ENCODE results near the gene TRAF1. TPM values are rescaled to one million over a fixed set of nuclear protein-coding genes. Genes with fewer than 3 reads are reported as not detected.

The TRAF1 gene
- total and polyA plus RNA-seq, 2 of the 13 experiments (the other 11 are each of a cell fraction or from before 2014, with no cell fraction given) = 0.44 to 1.0 TPM

DNA sequence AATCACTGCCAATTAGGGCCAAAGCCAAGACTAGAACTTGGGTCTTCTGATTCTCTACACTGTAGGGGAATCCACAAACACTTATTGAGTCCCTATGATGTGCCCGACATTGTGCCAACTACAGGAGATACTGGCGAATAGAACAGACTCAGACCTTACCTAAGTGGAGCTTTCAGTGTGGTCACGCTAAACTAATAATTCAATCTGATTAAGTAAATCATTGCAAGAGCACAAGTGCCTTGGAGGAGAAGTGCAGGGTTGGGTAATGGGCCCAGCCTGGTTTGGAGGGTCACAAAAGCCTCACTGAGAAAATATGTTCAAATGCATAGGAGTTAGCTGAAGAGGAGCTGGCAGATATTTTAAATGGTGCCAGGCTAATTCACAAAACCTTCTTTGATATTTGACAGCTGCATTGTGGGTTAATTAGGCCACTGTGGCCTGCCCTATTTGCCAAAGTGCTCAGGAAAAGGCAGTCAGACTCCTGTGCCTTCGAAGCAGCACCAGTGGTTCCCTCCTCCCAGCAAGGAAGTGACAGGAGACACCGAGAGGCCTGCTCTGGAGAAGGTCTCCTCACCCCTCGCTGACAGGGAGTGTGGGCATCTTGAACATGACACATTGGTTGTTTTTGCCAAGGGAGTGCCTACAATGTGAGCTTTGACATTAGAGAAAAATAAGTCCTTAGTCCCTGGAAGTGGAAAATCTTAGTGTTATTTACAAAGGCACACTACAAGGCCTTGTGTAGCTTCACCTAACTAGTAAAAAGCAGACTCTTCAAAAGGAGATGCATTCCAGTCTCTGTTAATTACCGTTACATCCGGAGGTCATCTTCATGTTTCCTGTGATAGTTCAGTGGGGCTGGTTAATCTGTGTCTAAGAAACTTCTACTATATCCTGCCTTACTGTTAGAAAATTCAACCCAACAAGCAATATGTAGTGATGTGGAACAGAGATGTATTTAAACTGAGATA, 24.1 kb upstream of the TRAF1 start:
- WGBS (ENCODE audit: low lambda C conversion rate) = 88% methylated on average over 8 of the region's 8 CpGs
- no peak overlapping the region for H3K9ac ChIP-seq (ENCODE audit: insufficient read depth, low read depth, low read length)
- CTCF ChIA-PET (ENCODE audit: low intra/inter-chr PET ratio, low total read pairs) = no interaction called here

More for the DNA sequence above, 24.1 kb upstream of the TRAF1 start:
- DNase-seq (ENCODE audit: low spot score) (no peak), ATAC-seq (no peak), FAIRE-seq (no peak)
- in situ Hi-C loops (cut with HindIII; ENCODE audit: extremely low pct_ligation_motif_present, low pct_unique_long_range_greater_than_20kb) (no loop called here), intact Hi-C loops (cut with micrococcal nuclease; ENCODE audit: unreplicated experiment) (no loop called here)
- TF ChIP-seq TBL1XR1 (IDR thresholded peaks at IDR 0.05; ENCODE audit: borderline replicate concordance, low read length, partially characterized antibody) (no peak), ZNF746 (CRISPR knock-in tag; IDR thresholded peaks at IDR 0.05) (no peak), SALL1 (CRISPR knock-in tag; IDR thresholded peaks at IDR 0.05) (no peak), ZSCAN22 (CRISPR knock-in tag; IDR thresholded peaks at IDR 0.05) (no peak), ZFP36L1 (CRISPR knock-in tag; IDR thresholded peaks at IDR 0.05) (no peak), NFKB2 (CRISPR knock-in tag; IDR thresholded peaks at IDR 0.05; ENCODE audit: borderline replicate concordance) (no peak), ZBTB7B (CRISPR knock-in tag; IDR thresholded peaks at IDR 0.05) (no peak), HDAC6 (IDR thresholded peaks at IDR 0.05; ENCODE audit: low read depth, low read length) (no peak), ZNF20 (CRISPR knock-in tag; IDR thresholded peaks at IDR 0.05) (no peak), NCOR1 (IDR thresholded peaks at IDR 0.05; ENCODE audit: borderline replicate concordance, low read length) (no peak), ZNF776 (CRISPR knock-in tag; IDR thresholded peaks at IDR 0.05) (no peak), ZFP36 (IDR thresholded peaks at IDR 0.05; ENCODE audit: borderline replicate concordance, low read depth, low read length, partially characterized antibody) (no peak), SNAI1 (CRISPR knock-in tag; IDR thresholded peaks at IDR 0.05; ENCODE audit: borderline replicate concordance) (no peak)
- TF ChIP-seq, protein P1, sequence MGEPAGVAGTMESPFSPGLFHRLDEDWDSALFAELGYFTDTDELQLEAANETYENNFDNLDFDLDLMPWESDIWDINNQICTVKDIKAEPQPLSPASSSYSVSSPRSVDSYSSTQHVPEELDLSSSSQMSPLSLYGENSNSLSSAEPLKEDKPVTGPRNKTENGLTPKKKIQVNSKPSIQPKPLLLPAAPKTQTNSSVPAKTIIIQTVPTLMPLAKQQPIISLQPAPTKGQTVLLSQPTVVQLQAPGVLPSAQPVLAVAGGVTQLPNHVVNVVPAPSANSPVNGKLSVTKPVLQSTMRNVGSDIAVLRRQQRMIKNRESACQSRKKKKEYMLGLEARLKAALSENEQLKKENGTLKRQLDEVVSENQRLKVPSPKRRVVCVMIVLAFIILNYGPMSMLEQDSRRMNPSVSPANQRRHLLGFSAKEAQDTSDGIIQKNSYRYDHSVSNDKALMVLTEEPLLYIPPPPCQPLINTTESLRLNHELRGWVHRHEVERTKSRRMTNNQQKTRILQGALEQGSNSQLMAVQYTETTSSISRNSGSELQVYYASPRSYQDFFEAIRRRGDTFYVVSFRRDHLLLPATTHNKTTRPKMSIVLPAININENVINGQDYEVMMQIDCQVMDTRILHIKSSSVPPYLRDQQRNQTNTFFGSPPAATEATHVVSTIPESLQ (CRISPR knock-in tag; conservative IDR thresholded peaks at IDR 0.05) = no peak
- TF ChIP-seq, protein P2, sequence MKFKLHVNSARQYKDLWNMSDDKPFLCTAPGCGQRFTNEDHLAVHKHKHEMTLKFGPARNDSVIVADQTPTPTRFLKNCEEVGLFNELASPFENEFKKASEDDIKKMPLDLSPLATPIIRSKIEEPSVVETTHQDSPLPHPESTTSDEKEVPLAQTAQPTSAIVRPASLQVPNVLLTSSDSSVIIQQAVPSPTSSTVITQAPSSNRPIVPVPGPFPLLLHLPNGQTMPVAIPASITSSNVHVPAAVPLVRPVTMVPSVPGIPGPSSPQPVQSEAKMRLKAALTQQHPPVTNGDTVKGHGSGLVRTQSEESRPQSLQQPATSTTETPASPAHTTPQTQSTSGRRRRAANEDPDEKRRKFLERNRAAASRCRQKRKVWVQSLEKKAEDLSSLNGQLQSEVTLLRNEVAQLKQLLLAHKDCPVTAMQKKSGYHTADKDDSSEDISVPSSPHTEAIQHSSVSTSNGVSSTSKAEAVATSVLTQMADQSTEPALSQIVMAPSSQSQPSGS (CRISPR knock-in tag; IDR thresholded peaks at IDR 0.05) = no peak
- TF ChIP-seq, protein P3, sequence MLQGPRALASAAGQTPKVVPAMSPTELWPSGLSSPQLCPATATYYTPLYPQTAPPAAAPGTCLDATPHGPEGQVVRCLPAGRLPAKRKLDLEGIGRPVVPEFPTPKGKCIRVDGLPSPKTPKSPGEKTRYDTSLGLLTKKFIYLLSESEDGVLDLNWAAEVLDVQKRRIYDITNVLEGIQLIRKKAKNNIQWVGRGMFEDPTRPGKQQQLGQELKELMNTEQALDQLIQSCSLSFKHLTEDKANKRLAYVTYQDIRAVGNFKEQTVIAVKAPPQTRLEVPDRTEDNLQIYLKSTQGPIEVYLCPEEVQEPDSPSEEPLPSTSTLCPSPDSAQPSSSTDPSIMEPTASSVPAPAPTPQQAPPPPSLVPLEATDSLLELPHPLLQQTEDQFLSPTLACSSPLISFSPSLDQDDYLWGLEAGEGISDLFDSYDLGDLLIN (CRISPR knock-in tag; IDR thresholded peaks at IDR 0.05; ENCODE audit: borderline replicate concordance) = no peak
- TF ChIP-seq, protein P4, sequence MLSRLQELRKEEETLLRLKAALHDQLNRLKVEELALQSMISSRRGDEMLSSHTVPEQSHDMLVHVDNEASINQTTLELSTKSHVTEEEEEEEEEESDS (CRISPR knock-in tag; IDR thresholded peaks at IDR 0.05; ENCODE audit: borderline replicate concordance) = no peak
- Histone ChIP-seq H3K4me1 (ENCODE audit: insufficient read depth, low read length) (no peaks in the 10 kb centered on the region), H4K20me1 (ENCODE audit: insufficient read depth, low read length) (no peaks in the 10 kb centered on the region), H3K27ac (ENCODE audit: extremely low read length, insufficient read depth, low read length) (no peak overlapping the region), H3K4me2 (ENCODE audit: low read depth, low read length) (no peak overlapping the region), H2AFZ (ENCODE audit: low read length) (no peak overlapping the region), H3K4me3 (replicated peaks in 1 of 3; ENCODE audit: insufficient read depth in 1 of 3, low read depth in 2 of 3, low read length in 3 of 3) (no peak overlapping the region), H3K27me3 (ENCODE audit: control insufficient read depth in 1 of 2, insufficient read depth in 2 of 2, low read length in 2 of 2) (no peaks in the 10 kb centered on the region), H3K9me3 (ENCODE audit: low read length) (no peaks in the 10 kb centered on the region), H3K79me2 (ENCODE audit: insufficient read depth, low read length) (no peaks in the 10 kb centered on the region), H3K36me3 (replicated peaks in 1 of 2; ENCODE audit: control insufficient read depth in 1 of 2, insufficient read depth in 2 of 2, low read length in 2 of 2) (peaks cover 16 to 34% of the 10 kb centered on the region in 2 experiments)
- no TSS peak for BruUV-seq (replicated peaks)
- POLR2A ChIA-PET = no interaction called here

All from HepG2 (cell line).